ENCODE data around the gene ACSL1. TPM values are rescaled to one million over a fixed set of nuclear protein-coding genes. Genes with fewer than 3 reads are reported as not detected.
"Not testable (repeated sequence)": the region's sequence is repeated elsewhere in the genome, so short reads cannot be mapped to it uniquely, and the experiment has no call there.

The ACSL1 gene
- total RNA-seq, 1 experiment from 2014 or later: 12.5 TPM

DNA sequence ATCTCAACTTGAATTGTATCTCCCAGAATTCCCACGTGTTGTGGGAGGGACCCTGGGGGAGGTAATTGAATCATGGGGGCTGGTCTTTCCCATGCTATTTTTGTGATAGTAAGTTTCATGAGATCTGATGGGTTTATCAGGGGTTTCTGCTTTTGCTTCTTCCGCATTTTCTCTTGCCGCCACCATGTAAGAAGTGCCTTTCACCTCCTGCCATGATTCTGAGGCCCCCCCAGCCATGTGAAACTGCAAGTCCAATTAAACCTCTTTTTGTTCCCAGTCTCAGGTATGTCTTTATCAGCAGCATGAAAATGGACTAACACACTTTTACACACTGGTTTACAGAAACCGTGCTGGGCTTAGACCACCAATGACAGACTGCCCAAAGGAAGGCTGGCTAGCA lies 46.6 kb downstream of the ACSL1 start:
- DNase-seq (ENCODE audit: low read depth, low spot score); H3K36me3 ChIP-seq (ENCODE audit: control insufficient read depth in 1 of 2, insufficient read depth in 2 of 2, low read length in 2 of 2); H3K9me2 ChIP-seq (ENCODE audit: insufficient read depth); H3K4me2 ChIP-seq (ENCODE audit: low read length); BruUV-seq (replicated peaks); H3K4me3 ChIP-seq (replicated peaks in 1 of 2; ENCODE audit: low read depth in 1 of 2, low read length in 2 of 2); H3K9ac ChIP-seq (ENCODE audit: low read length); H2AFZ ChIP-seq (ENCODE audit: low read depth, low read length, poor library complexity, severe bottlenecking); H3K4me1 ChIP-seq (ENCODE audit: control insufficient read depth in 1 of 2, insufficient read depth in 2 of 2, low read length in 2 of 2); H3K79me2 ChIP-seq (ENCODE audit: insufficient read depth, low read length); ATAC-seq; H4K20me1 ChIP-seq (ENCODE audit: insufficient read depth); RAD21 ChIA-PET (ENCODE audit: low non-redundant PET in 1 of 2, low total read pairs in 2 of 2, uncharacterized antibody in 2 of 2, unreplicated experiment in 2 of 2); CTCF ChIA-PET; H3K27me3 ChIP-seq (ENCODE audit: insufficient read depth, low read length); POLR2A ChIA-PET; H3K9me3 ChIP-seq (ENCODE audit: control insufficient read depth in 1 of 2, insufficient read depth in 1 of 2, low read depth in 1 of 2, low read length in 2 of 2); H3K27ac ChIP-seq (ENCODE audit: low read depth, low read length); intact Hi-C loops (cut with micrococcal nuclease): not testable (repeated sequence)

DNA sequence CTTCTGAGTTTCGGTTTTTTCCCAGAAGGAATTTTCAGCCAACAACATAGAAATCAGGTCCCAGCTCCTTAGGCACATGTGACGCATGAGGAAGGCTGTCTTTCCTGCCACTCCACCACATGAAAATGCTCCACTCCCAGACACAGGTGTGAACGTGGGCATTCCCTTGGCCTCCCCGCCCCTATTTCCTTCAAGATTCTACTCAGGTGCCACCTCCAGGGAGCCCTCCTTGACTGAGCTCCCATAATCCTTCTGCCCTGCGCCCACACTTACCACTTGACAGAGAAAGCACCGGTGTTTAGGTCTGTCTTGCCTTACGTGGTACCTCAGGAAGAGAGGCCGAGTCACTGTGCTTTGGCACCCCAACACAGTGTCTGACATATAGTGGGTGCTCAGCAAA lies 47.4 kb downstream of the ACSL1 start:
- intact Hi-C loops (cut with micrococcal nuclease): no loop called here
- H3K9ac ChIP-seq (ENCODE audit: low read length): no peak overlapping the region
- H4K20me1 ChIP-seq (ENCODE audit: insufficient read depth): no peaks in the 10 kb centered on the region
- H3K9me3 ChIP-seq (ENCODE audit: control insufficient read depth in 1 of 2, insufficient read depth in 1 of 2, low read depth in 1 of 2, low read length in 2 of 2): no peaks in the 10 kb centered on the region
- no peaks in the 10 kb centered on the region for H3K4me1 ChIP-seq (ENCODE audit: control insufficient read depth in 1 of 2, insufficient read depth in 2 of 2, low read length in 2 of 2)
- no peak for TF ChIP-seq EZH2 (IDR thresholded peaks at IDR 0.05)
- TF ChIP-seq REST (IDR thresholded peaks at IDR 0.05; ENCODE audit: low read depth): no peak
- TF ChIP-seq SIN3A (IDR thresholded peaks at IDR 0.05; ENCODE audit: low read depth): no peak
- no peak for TF ChIP-seq POLR2A (IDR thresholded peaks at IDR 0.05; ENCODE audit: borderline replicate concordance, extremely low read depth, insufficient read depth, insufficient read length)
- no peak for TF ChIP-seq EZH2phosphoT487 (IDR thresholded peaks at IDR 0.05; ENCODE audit: borderline replicate concordance)
- TF ChIP-seq CBX3 (IDR thresholded peaks at IDR 0.05; ENCODE audit: low read depth): no peak
- TF ChIP-seq ZNF274 (IDR thresholded peaks at IDR 0.05; ENCODE audit: low read depth, low read length): no peak
- TF ChIP-seq ZFX (IDR thresholded peaks at IDR 0.05): no peak
- TF ChIP-seq TCF7L2 (IDR thresholded peaks at IDR 0.05; ENCODE audit: borderline replicate concordance, extremely low read depth, insufficient read depth, insufficient read length): no peak
- TF ChIP-seq, protein P1, sequence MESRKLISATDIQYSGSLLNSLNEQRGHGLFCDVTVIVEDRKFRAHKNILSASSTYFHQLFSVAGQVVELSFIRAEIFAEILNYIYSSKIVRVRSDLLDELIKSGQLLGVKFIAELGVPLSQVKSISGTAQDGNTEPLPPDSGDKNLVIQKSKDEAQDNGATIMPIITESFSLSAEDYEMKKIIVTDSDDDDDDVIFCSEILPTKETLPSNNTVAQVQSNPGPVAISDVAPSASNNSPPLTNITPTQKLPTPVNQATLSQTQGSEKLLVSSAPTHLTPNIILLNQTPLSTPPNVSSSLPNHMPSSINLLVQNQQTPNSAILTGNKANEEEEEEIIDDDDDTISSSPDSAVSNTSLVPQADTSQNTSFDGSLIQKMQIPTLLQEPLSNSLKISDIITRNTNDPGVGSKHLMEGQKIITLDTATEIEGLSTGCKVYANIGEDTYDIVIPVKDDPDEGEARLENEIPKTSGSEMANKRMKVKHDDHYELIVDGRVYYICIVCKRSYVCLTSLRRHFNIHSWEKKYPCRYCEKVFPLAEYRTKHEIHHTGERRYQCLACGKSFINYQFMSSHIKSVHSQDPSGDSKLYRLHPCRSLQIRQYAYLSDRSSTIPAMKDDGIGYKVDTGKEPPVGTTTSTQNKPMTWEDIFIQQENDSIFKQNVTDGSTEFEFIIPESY (IDR thresholded peaks at IDR 0.05; ENCODE audit: extremely low read depth, insufficient replicate concordance, low read length): no peak
- TF ChIP-seq JUND (IDR thresholded peaks at IDR 0.05): no peak
- no peak for TF ChIP-seq EGR1 (IDR thresholded peaks at IDR 0.05; ENCODE audit: low read depth)
- no peak for TF ChIP-seq RAD21 (IDR thresholded peaks at IDR 0.05; ENCODE audit: low read depth)
- no peak for TF ChIP-seq POLR2AphosphoS5 (IDR thresholded peaks at IDR 0.05; ENCODE audit: low read depth, low read length)
- TF ChIP-seq SRF (IDR thresholded peaks at IDR 0.05; ENCODE audit: low read depth): no peak
- no peak for TF ChIP-seq ELF1 (IDR thresholded peaks at IDR 0.05; ENCODE audit: borderline replicate concordance, low read depth)
- TF ChIP-seq, protein P2, sequence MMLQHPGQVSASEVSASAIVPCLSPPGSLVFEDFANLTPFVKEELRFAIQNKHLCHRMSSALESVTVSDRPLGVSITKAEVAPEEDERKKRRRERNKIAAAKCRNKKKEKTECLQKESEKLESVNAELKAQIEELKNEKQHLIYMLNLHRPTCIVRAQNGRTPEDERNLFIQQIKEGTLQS (IDR thresholded peaks at IDR 0.05): no peak
- H3K9me2 ChIP-seq (ENCODE audit: insufficient read depth): no peaks in the 10 kb centered on the region
- H3K4me2 ChIP-seq (ENCODE audit: low read length): no peak overlapping the region
- RAD21 ChIA-PET (ENCODE audit: low non-redundant PET in 1 of 2, low total read pairs in 2 of 2, uncharacterized antibody in 2 of 2, unreplicated experiment in 2 of 2): no interaction called here
- ATAC-seq (no peak), DNase-seq (ENCODE audit: low read depth, low spot score) (no peak)
- H3K27me3 ChIP-seq (ENCODE audit: insufficient read depth, low read length): no peaks in the 10 kb centered on the region
- BruUV-seq (replicated peaks): no TSS peak
- POLR2A ChIA-PET: no interaction called here
- no peak overlapping the region for H2AFZ ChIP-seq (ENCODE audit: low read depth, low read length, poor library complexity, severe bottlenecking)
- no peaks in the 10 kb centered on the region for H3K79me2 ChIP-seq (ENCODE audit: insufficient read depth, low read length)
- no peaks in the 10 kb centered on the region for H3K36me3 ChIP-seq (ENCODE audit: control insufficient read depth in 1 of 2, insufficient read depth in 2 of 2, low read length in 2 of 2)
- H3K4me3 ChIP-seq (replicated peaks in 1 of 2; ENCODE audit: low read depth in 1 of 2, low read length in 2 of 2): no peak overlapping the region
- CTCF ChIA-PET: no interaction called here
- H3K27ac ChIP-seq (ENCODE audit: low read depth, low read length): no peak overlapping the region
